HCT116 (cell line): ENCODE measurements around the gene C10orf105. TPM values are rescaled to one million over a fixed set of nuclear protein-coding genes. Genes with fewer than 3 reads are reported as not detected.

Source experiments
- ATAC-seq: fragments of 200-7000 bp; cut with Tn5 transposase; 2 replicates; pipeline ENCODE4 v1.9.1; 2020; ENCODE audit warnings: mild to moderate bottlenecking, moderate library complexity
- BruUV-seq: library from RNA; stranded (reverse); fragments of 400-500 nt; replicated peaks from 2 replicates; lab custom pipeline; 2021; lab: Mats Ljungman, UMichigan
- CTCF ChIA-PET: fragments of 300-600 bp; sonication (Branson Sonifier 250); formaldehyde crosslinking; loops from one replicate; lab custom pipeline; 2021; ENCODE audit warnings: antibody characterized with exemption; lab: Charles Lee
- POLR2A ChIA-PET: fragments of 300-600, 350-600 bp; sonication (Branson Sonifier 250); formaldehyde crosslinking; loops from one replicate; lab custom pipeline; 2021; ENCODE audit warnings: antibody characterized with exemption; lab: Charles Lee
- RAD21 ChIA-PET, 2 experiments: fragments of 300-600 bp; sonication (Branson Sonifier 250); formaldehyde crosslinking; loops; one replicate each; lab custom pipeline; 2023; ENCODE audit warnings: low total read pairs in 2 of 2; ENCODE audit not compliant: uncharacterized antibody in 2 of 2, unreplicated experiment in 2 of 2, low non-redundant PET in 1 of 2; lab: Charles Lee
- DNase-seq: peaks from one replicate; pipeline ENCODE4 v3.0.0-alpha.2; 2010; ENCODE audit warnings: low read depth, low spot score
- H2AFZ ChIP-seq: fragments of 200-600 bp; shearing (Covaris generic), sonication (generic); 2 replicates; pipeline ENCODE4 v1.6.1; 2017; ENCODE audit warnings: low read depth, mixed run types, mixed read lengths, antibody characterized with exemption, low read length; ENCODE audit not compliant: poor library complexity, severe bottlenecking
- H3K27ac ChIP-seq: 2 replicates; pipeline ENCODE4 v1.5.1; 2012; ENCODE audit warnings: low read depth, low read length
- H3K27me3 ChIP-seq: fragments of 200-600 bp; sonication (generic); 2 replicates; pipeline ENCODE4 v1.6.1; 2016; ENCODE audit warnings: mixed run types, low read length, mixed read lengths; ENCODE audit not compliant: insufficient read depth
- H3K36me3 ChIP-seq, 2 experiments: fragments of 200-500 bp in 1 of 2; fragments of 200-600 bp in 1 of 2; sonication (Bioruptor generic) in 1 of 2; sonication (generic) in 1 of 2; 2 replicates each; pipeline versions ENCODE4 v1.5.1 to v1.6.1; 2014 to 2016; ENCODE audit warnings: low read length in 2 of 2, inconsistent platforms in 1 of 2, mixed read lengths in 1 of 2, mixed run types in 1 of 2; ENCODE audit not compliant: insufficient read depth in 2 of 2, control insufficient read depth in 1 of 2
- H3K4me1 ChIP-seq, 2 experiments: fragments of 200-600 bp in 1 of 2; sonication (generic) in 1 of 2; 2 replicates each; pipeline versions ENCODE4 v1.5.1 to v1.6.1; 2012 to 2017; ENCODE audit warnings: low read length in 2 of 2, inconsistent platforms in 1 of 2, mild to moderate bottlenecking in 1 of 2, mixed read lengths in 1 of 2, mixed run types in 1 of 2, moderate library complexity in 1 of 2; ENCODE audit not compliant: insufficient read depth in 2 of 2, control insufficient read depth in 1 of 2
- H3K4me2 ChIP-seq: fragments of 200-600 bp; sonication (generic); 2 replicates; pipeline ENCODE4 v1.6.1; 2017; ENCODE audit warnings: mixed run types, low read length, mixed read lengths
- H3K4me3 ChIP-seq, 2 experiments: fragments of 200-600 bp in 1 of 2; sonication (generic) in 1 of 2; replicated peaks in 1 of 2; 2 replicates each; pipeline ENCODE4 v1.5.1; 2011 to 2016; ENCODE audit warnings: low read length in 2 of 2, control low read depth in 1 of 2, low read depth in 1 of 2, mild to moderate bottlenecking in 1 of 2, mixed read lengths in 1 of 2, mixed run types in 1 of 2
- H3K79me2 ChIP-seq: fragments of 200-600 bp; sonication (generic); 2 replicates; pipeline ENCODE4 v1.6.1; 2017; ENCODE audit warnings: mild to moderate bottlenecking, mixed run types, low read length, moderate library complexity, mixed read lengths; ENCODE audit not compliant: insufficient read depth
- H3K9ac ChIP-seq: fragments of 200-600 bp; sonication (generic); 2 replicates; pipeline ENCODE4 v1.6.1; 2016; ENCODE audit warnings: low read length, mixed read lengths
- H3K9me2 ChIP-seq: fragments of 200-600 bp; sonication (generic), shearing (Covaris generic); 2 replicates; pipeline ENCODE4 v1.6.1; 2017; ENCODE audit warnings: mixed run types, mild to moderate bottlenecking, moderate library complexity; ENCODE audit not compliant: insufficient read depth
- H3K9me3 ChIP-seq, 2 experiments: fragments of 200-500 bp in 1 of 2; fragments of 200-600 bp in 1 of 2; sonication (Bioruptor generic) in 1 of 2; sonication (generic) in 1 of 2; 2 replicates each; pipeline ENCODE4 v1.6.1; 2014 to 2017; ENCODE audit warnings: low read length in 2 of 2, mixed read lengths in 2 of 2, inconsistent platforms in 1 of 2, low read depth in 1 of 2, mild to moderate bottlenecking in 1 of 2, mixed run types in 1 of 2, moderate library complexity in 1 of 2; ENCODE audit not compliant: control insufficient read depth in 1 of 2, insufficient read depth in 1 of 2
- H4K20me1 ChIP-seq: fragments of 200-600 bp; sonication (generic), shearing (Covaris generic); 2 replicates; pipeline ENCODE4 v1.6.1; 2017; ENCODE audit warnings: mixed run types, mild to moderate bottlenecking, moderate library complexity; ENCODE audit not compliant: insufficient read depth
- CBX3 ChIP-seq: IDR thresholded peaks from 2 replicates; pipeline ENCODE4 v1.6.1; 2012; ENCODE audit warnings: low read depth
- CEBPB ChIP-seq: IDR thresholded peaks from 2 replicates; pipeline ENCODE4 v1.6.1; 2012; ENCODE audit warnings: low read depth
- ELF1 ChIP-seq: IDR thresholded peaks from 2 replicates; pipeline ENCODE4 v1.6.1; 2012; ENCODE audit warnings: low read depth, borderline replicate concordance
- EZH2 ChIP-seq: fragments of 200-600 bp; sonication (generic); IDR thresholded peaks from 2 replicates; pipeline ENCODE4 v1.6.1; 2017; ENCODE audit warnings: antibody characterized with exemption, mixed run types
- FOSL1 ChIP-seq: IDR thresholded peaks from 2 replicates; pipeline ENCODE4 v1.6.1; 2012; ENCODE audit warnings: low read depth
- RAD21 ChIP-seq: IDR thresholded peaks from 2 replicates; pipeline ENCODE4 v1.6.1; 2012; ENCODE audit warnings: low read depth, mild to moderate bottlenecking
- SP1 ChIP-seq: IDR thresholded peaks from 2 replicates; pipeline ENCODE4 v1.6.1; 2012; ENCODE audit warnings: low read depth
- TCF7L2 ChIP-seq: IDR thresholded peaks from 2 replicates; pipeline ENCODE4 v1.7.0; 2011; ENCODE audit warnings: borderline replicate concordance, inconsistent platforms; ENCODE audit not compliant: insufficient read depth, insufficient read length; ENCODE audit errors: extremely low read depth
- YY1 ChIP-seq: IDR thresholded peaks from 2 replicates; pipeline ENCODE4 v1.6.1; 2011; ENCODE audit warnings: low read length, low read depth, moderate library complexity, mild to moderate bottlenecking; ENCODE audit not compliant: insufficient replicate concordance; ENCODE audit errors: extremely low read depth
- intact Hi-C: fragments of 100-400 bp; cut with micrococcal nuclease; formaldehyde crosslinking; loops from 2 replicates; pipeline ENCODE4 v1.10.0; 2022
- total RNA-seq: library from RNA; stranded (reverse); gene quantifications from one replicate; pipeline ENCODE4 v1.2.1, GENCODE V29; 2021; ENCODE audit not compliant: unreplicated experiment
- TF ChIP-seq, protein P1 (sequence below): IDR thresholded peaks from 2 replicates; pipeline ENCODE4 v1.6.1; 2012
- TF ChIP-seq, protein P2 (sequence below): IDR thresholded peaks from 2 replicates; pipeline ENCODE4 v1.6.1; 2012

The C10orf105 gene
- total RNA-seq, 1 experiment from 2014 or later: not detected

DNA sequence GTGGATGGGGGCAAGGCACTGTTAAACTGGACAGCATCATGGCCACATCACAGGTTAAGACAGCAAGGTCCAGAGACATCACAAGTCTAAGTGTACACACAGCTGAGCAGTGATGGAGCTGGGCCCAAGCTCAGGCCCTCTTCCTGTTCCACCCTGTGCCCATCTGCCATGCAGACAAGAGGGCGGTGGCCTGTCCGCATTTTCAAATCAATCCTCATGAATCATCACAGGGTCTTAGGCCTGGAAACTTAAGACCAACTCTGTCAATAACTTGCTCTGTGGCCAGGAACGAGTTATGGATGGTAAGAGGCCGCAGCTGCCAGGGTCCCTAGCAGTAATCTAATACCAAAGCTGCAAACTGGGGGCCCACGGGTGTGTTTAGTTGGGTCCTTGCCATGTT lies 3.2 kb downstream of the C10orf105 start:
- Histone ChIP-seq H3K9me3 (no peaks in the 10 kb centered on the region), H3K36me3 (no peaks in the 10 kb centered on the region), H3K79me2 (no peaks in the 10 kb centered on the region), H3K27ac (no peak overlapping the region), H3K27me3 (no peaks in the 10 kb centered on the region), H3K4me1 (peaks cover 0 to 10% of the 10 kb centered on the region in 2 experiments; a peak in 2 of 4 replicates), H3K4me2 (no peak overlapping the region), H3K9ac (no peak overlapping the region), H4K20me1 (no peaks in the 10 kb centered on the region), H2AFZ (no peak overlapping the region), H3K4me3 (no peak overlapping the region), H3K9me2 (no peaks in the 10 kb centered on the region)
- TF ChIP-seq, protein P1, sequence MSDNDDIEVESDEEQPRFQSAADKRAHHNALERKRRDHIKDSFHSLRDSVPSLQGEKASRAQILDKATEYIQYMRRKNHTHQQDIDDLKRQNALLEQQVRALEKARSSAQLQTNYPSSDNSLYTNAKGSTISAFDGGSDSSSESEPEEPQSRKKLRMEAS: no peak
- TF ChIP-seq YY1 (no peak), FOSL1 (no peak), EZH2 (no peak), CEBPB (no peak), ELF1 (no peak), SP1 (no peak), RAD21 (no peak)
- TF ChIP-seq, protein P2, sequence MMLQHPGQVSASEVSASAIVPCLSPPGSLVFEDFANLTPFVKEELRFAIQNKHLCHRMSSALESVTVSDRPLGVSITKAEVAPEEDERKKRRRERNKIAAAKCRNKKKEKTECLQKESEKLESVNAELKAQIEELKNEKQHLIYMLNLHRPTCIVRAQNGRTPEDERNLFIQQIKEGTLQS: no peak
- ATAC-seq: no peak
- ChIA-PET POLR2A (no interaction called here), CTCF (interaction anchor here (1.8 kb wide), 1 partner anchor 8 kb away, joined by 8 read pairs; no protein-coding TSS in a partner anchor), RAD21 (no interaction called here)
- DNase-seq: no peak
- no TSS peak for BruUV-seq
- intact Hi-C loops: no loop called here

DNA sequence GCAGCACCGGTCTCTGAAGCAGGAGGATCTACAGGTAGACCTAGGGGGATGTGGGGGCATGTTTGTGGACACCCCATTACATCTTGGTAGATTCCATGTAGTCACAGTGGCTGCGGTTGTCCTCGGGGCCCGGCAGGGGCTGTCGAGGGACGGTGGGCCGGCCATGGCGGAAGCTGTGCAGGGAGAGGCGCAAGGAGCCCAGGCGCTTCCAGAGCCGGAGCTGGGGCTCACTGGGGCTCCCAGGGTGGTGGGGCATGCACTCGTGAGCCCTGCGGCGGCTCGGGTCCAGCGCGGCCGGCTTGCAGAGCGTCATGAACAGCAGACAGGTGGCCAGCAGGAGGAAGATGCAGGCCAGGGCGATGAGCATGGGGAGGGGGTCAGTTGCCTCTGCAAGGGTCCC lies 3.7 kb downstream of the C10orf105 start:
- TF ChIP-seq TCF7L2 (no peak), ELF1 (no peak), CBX3 (no peak)
- TF ChIP-seq, protein P2: no peak
- POLR2A ChIA-PET: no interaction called here
- Histone ChIP-seq H2AFZ (no peak overlapping the region), H4K20me1 (no peaks in the 10 kb centered on the region), H3K4me3 (no peak overlapping the region), H3K79me2 (no peaks in the 10 kb centered on the region), H3K4me1 (peaks cover 0 to 10% of the 10 kb centered on the region in 2 experiments; a peak in 2 of 4 replicates), H3K27me3 (no peaks in the 10 kb centered on the region), H3K36me3 (no peaks in the 10 kb centered on the region), H3K27ac (no peak overlapping the region), H3K9ac (no peak overlapping the region), H3K9me3 (no peaks in the 10 kb centered on the region), H3K9me2 (no peaks in the 10 kb centered on the region), H3K4me2 (no peak overlapping the region)
- DNase-seq (no peak), ATAC-seq (no peak)
- RAD21 ChIA-PET: no interaction called here
- BruUV-seq: no TSS peak
- CTCF ChIA-PET: interaction anchor here (1.8 kb wide), 1 partner anchor 8 kb away, joined by 8 read pairs; no protein-coding TSS in a partner anchor
- intact Hi-C loops: no loop called here
